ENCODE measurements around the gene LDHD. TPM values are rescaled to one million over a fixed set of nuclear protein-coding genes. Genes with fewer than 3 reads are reported as not detected.

Gene LDHD
- total RNA-seq: 0.43 and 2.5 TPM in 2 replicates

GRCh38 chr16:75116081-75116910 lies at the start of gene LDHD:
Gene LDHD (minus strand): TSS chr16:75116780. CDS start chr16:75116720, 60 bp downstream.

GRCh38 chr16:75148311-75149195 lies 32.0 kb upstream of the LDHD start, which contains the start of gene ZFP1:
Gene ZFP1 (plus strand): TSS chr16:75148524. CDS start chr16:75152952, 4,428 bp downstream.

Other genes with a start within 250 kb of the LDHD start
- 14.5 and 17.9 TPM in 2 replicates for gene WDR59, start 131.7 kb downstream of the LDHD start, total RNA-seq
- 8.7 and 14.9 TPM in 2 replicates for gene ZNRF1, start 117.8 kb downstream of the LDHD start, total RNA-seq
- gene ZFP1, start 31.7 kb upstream of the LDHD start, total RNA-seq: 5.2 and 7.1 TPM in 2 replicates
- not detected in 2 replicates for gene CTRB2, start 90.4 kb upstream of the LDHD start, total RNA-seq
- gene CTRB1, start 102.2 kb upstream of the LDHD start, total RNA-seq: not detected in 2 replicates
- 17.5 and 18.5 TPM in 2 replicates for gene BCAR1, start 134.8 kb upstream of the LDHD start, total RNA-seq